Liver (tissue), 9 donors: ENCODE measurements around the gene FAXDC2. TPM values are rescaled to one million over a fixed set of nuclear protein-coding genes. Genes with fewer than 3 reads are reported as not detected.
A peak's percentile ranks its signal among the peaks of the same experiment; 100 is the strongest.

Source experiments
- DNase-seq: peaks from one replicate; pipeline ENCODE4 v3.0.0-alpha.2; 2017; ENCODE audit warnings: low spot score
- H3K27ac ChIP-seq, 2 donors: one replicate each; pipeline ENCODE4 v1.7.0; 2013; ENCODE audit warnings: inconsistent platforms in 2 of 2, low read length in 2 of 2, control low read depth in 1 of 2, low read depth in 1 of 2, mild to moderate bottlenecking in 1 of 2
- H3K27me3 ChIP-seq, 4 donors: one replicate each; pipeline versions ENCODE4 v1.6.1 to v1.7.0; 2013; ENCODE audit warnings: low read length in 3 of 4, inconsistent platforms in 1 of 4, mild to moderate bottlenecking in 1 of 4, moderate library complexity in 1 of 4; ENCODE audit not compliant: control insufficient read depth in 4 of 4, insufficient read depth in 4 of 4
- H3K36me3 ChIP-seq, 4 donors: one replicate each; pipeline versions ENCODE4 v1.6.1 to v1.7.0; 2013; ENCODE audit warnings: low read length in 3 of 4, mild to moderate bottlenecking in 3 of 4, low read depth in 1 of 4, moderate library complexity in 1 of 4; ENCODE audit not compliant: control insufficient read depth in 4 of 4, insufficient read depth in 3 of 4
- H3K4me1 ChIP-seq, 4 donors: one replicate each; pipeline versions ENCODE4 v1.6.1 to v1.7.0; 2013; ENCODE audit warnings: low read length in 3 of 4, mild to moderate bottlenecking in 3 of 4, moderate library complexity in 1 of 4; ENCODE audit not compliant: control insufficient read depth in 4 of 4, insufficient read depth in 4 of 4
- H3K4me3 ChIP-seq, 3 donors: one replicate each; pipeline versions ENCODE4 v1.6.1 to v1.7.0; 2013; ENCODE audit warnings: low read length in 3 of 3, control low read depth in 1 of 3, low read depth in 1 of 3, mild to moderate bottlenecking in 1 of 3
- H3K9ac ChIP-seq, 2 donors: one replicate each; pipeline ENCODE4 v1.7.0; 2013; ENCODE audit warnings: low read length in 2 of 2, mild to moderate bottlenecking in 2 of 2, moderate library complexity in 2 of 2, control low read depth in 1 of 2, low read depth in 1 of 2
- H3K9me3 ChIP-seq, 4 donors: one replicate each; pipeline versions ENCODE4 v1.6.1 to v1.7.0; 2013; ENCODE audit warnings: low read length in 3 of 4; ENCODE audit not compliant: control insufficient read depth in 4 of 4
- EGR1 ChIP-seq, 2 donors: IDR thresholded peaks; 2 replicates each; pipeline ENCODE4 v1.6.1; 2016 to 2018; ENCODE audit warnings: antibody characterized with exemption in 2 of 2, low read depth in 2 of 2
- FOXA1 ChIP-seq: IDR thresholded peaks from 2 replicates; pipeline ENCODE4 v1.6.1; 2016; ENCODE audit warnings: antibody characterized with exemption
- FOXA2 ChIP-seq: IDR thresholded peaks from 2 replicates; pipeline ENCODE4 v1.6.1; 2016; ENCODE audit warnings: antibody characterized with exemption
- GABPA ChIP-seq, 2 donors: IDR thresholded peaks in 1 of 2; conservative IDR thresholded peaks in 1 of 2; 2 replicates each; pipeline ENCODE4 v1.6.1; 2016; ENCODE audit warnings: antibody characterized with exemption in 2 of 2, mild to moderate bottlenecking in 1 of 2, moderate library complexity in 1 of 2
- HNF4A ChIP-seq, 2 donors: conservative IDR thresholded peaks; 2 replicates each; pipeline ENCODE4 v1.6.1; 2016; ENCODE audit warnings: antibody characterized with exemption in 2 of 2, mild to moderate bottlenecking in 2 of 2
- HNF4G ChIP-seq: IDR thresholded peaks from 2 replicates; pipeline ENCODE4 v1.6.1; 2016; ENCODE audit warnings: antibody characterized with exemption
- JUND ChIP-seq, 2 donors: IDR thresholded peaks; 2 replicates each; pipeline ENCODE4 v1.6.1; 2016; ENCODE audit warnings: antibody characterized with exemption in 2 of 2
- MAX ChIP-seq: IDR thresholded peaks from 2 replicates; pipeline ENCODE4 v1.6.1; 2016; ENCODE audit warnings: antibody characterized with exemption
- NR2F2 ChIP-seq: IDR thresholded peaks from 2 replicates; pipeline ENCODE4 v1.6.1; 2016; ENCODE audit warnings: antibody characterized with exemption
- RAD21 ChIP-seq, 2 donors: IDR thresholded peaks; 2 replicates each; pipeline ENCODE4 v1.6.1; 2016; ENCODE audit warnings: antibody characterized with exemption in 2 of 2, mild to moderate bottlenecking in 2 of 2
- RXRA ChIP-seq, 2 donors: IDR thresholded peaks; 2 replicates each; pipeline ENCODE4 v1.6.1; 2017 to 2018; ENCODE audit warnings: antibody characterized with exemption in 2 of 2, mild to moderate bottlenecking in 1 of 2
- SP1 ChIP-seq: IDR thresholded peaks from 2 replicates; pipeline ENCODE4 v1.6.1; 2018; ENCODE audit warnings: antibody characterized with exemption, mild to moderate bottlenecking
- TAF1 ChIP-seq: conservative IDR thresholded peaks from 2 replicates; pipeline ENCODE4 v1.6.1; 2016; ENCODE audit warnings: antibody characterized with exemption, mild to moderate bottlenecking
- YY1 ChIP-seq: IDR thresholded peaks from 2 replicates; pipeline ENCODE4 v1.6.1; 2016; ENCODE audit warnings: antibody characterized with exemption, mild to moderate bottlenecking
- ZBTB33 ChIP-seq: IDR thresholded peaks from 2 replicates; pipeline ENCODE4 v1.6.1; 2016; ENCODE audit warnings: antibody characterized with exemption
- WGBS: extraction: QIAGEN DNeasy Blood & Tissue Kit; methylation state at CpG from one replicate; pipeline ENCODE4 v1.1.7; 2013; 5-methylcytosine and 5-hydroxymethylcytosine counted together
- polyA plus RNA-seq, 2 donors: library from polyadenylated mRNA; stranded (reverse) in 1 of 2; unstranded in 1 of 2; fragments of 200-250 nt in 1 of 2; fragments of >200 nt in 1 of 2; fragmentation: Nextera tagmentation in 1 of 2; extraction: Ambion mirVana in 1 of 2; gene quantifications; one replicate each; pipeline versions ENCODE4 v1.2.1 to v1.2.3, GENCODE V29; 2013 to 2015
- total RNA-seq, 2 donors: library from RNA; depleted of rRNA; stranded (reverse); fragments of >200 nt; gene quantifications; one replicate each; pipeline ENCODE4 v1.2.3, GENCODE V29; 2014
- TF ChIP-seq, protein P1 (sequence below): fragments of 150-350 bp; IDR thresholded peaks from 2 replicates; pipeline ENCODE4 v1.5.1; 2017; ENCODE audit warnings: improper control_type of control experiment, low read depth, low read length; ENCODE audit not compliant: missing input control
- TF ChIP-seq, protein P2 (sequence below): IDR thresholded peaks from 2 replicates; pipeline ENCODE4 v1.6.1; 2016; ENCODE audit warnings: antibody characterized with exemption
- TF ChIP-seq, protein P3 (sequence below): IDR thresholded peaks from 2 replicates; pipeline ENCODE4 v1.6.1; 2016; ENCODE audit warnings: antibody characterized with exemption, mild to moderate bottlenecking
- donor health status: healthy.
- donor health status: healthy.
- donor health status: healthy.
- donor health status: healthy.
- donor health status: healthy.

The FAXDC2 gene
- total and polyA plus RNA-seq, 4 donors = 27.5 to 110 (median 64.5) TPM

DNA sequence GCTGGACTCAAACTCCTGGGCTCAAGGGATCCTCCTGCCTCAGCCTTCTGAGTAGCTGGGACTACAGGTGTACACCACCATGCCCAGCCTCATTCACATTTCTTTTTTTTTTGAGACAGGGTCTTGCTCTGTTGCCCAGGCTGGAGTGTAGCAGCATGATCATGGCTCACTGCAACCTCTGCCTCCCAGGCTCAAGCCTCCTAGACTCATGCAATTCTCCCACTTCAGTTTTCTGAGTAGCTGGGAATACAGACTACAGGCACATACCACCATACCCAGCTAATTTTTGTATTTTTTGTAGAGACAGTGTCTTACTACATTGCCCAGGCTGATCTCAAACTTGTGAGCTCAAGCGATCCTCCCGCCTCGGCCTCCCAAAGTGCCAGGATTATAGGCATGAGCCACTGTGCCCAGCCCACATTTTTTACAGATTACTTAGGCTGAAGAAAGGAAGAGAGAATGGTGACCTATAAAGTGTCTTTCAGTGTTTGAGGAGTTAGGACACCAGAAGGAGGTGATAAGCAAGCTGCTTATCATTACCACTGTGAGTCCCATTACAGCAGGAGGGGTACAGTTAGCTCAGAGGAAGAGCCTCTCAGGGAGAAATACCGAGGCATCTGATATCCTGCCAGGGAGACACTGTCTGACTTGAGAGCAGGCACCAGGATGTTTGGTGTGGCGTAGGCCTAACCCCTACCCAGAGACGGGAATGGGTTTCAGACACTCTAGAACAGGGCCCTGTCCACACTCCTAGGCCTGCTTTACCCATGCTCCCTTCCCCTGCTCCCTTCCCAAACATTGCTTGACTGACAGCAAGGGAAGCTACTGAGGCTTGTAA lies 9.7 kb downstream of the FAXDC2 start:
- no peaks in the 10 kb centered on the region for H3K27me3 ChIP-seq
- peak; percentile 60 for DNase-seq
- no peaks in the 10 kb centered on the region for H3K9me3 ChIP-seq
- TF ChIP-seq EGR1 (IDR thresholded peaks at IDR 0.05; ENCODE audit: low read depth in 2 of 2) = no peak
- TF ChIP-seq FOXA2 = no peak
- TF ChIP-seq HNF4A (conservative IDR thresholded peaks at IDR 0.05) = no peak
- TF ChIP-seq HNF4G = no peak
- no peak for TF ChIP-seq ZBTB33
- TF ChIP-seq TAF1 = no peak
- TF ChIP-seq NR2F2 = no peak
- no peak for TF ChIP-seq RXRA (IDR thresholded peaks at IDR 0.05)
- no peak for TF ChIP-seq YY1
- no peak for TF ChIP-seq FOXA1
- TF ChIP-seq GABPA (IDR thresholded peaks at IDR 0.05 in 1 of 2, conservative IDR thresholded peaks at IDR 0.05 in 1 of 2) = no peak
- TF ChIP-seq RAD21 (IDR thresholded peaks at IDR 0.05) = no peak
- no peak for TF ChIP-seq SP1
- TF ChIP-seq, protein P1, sequence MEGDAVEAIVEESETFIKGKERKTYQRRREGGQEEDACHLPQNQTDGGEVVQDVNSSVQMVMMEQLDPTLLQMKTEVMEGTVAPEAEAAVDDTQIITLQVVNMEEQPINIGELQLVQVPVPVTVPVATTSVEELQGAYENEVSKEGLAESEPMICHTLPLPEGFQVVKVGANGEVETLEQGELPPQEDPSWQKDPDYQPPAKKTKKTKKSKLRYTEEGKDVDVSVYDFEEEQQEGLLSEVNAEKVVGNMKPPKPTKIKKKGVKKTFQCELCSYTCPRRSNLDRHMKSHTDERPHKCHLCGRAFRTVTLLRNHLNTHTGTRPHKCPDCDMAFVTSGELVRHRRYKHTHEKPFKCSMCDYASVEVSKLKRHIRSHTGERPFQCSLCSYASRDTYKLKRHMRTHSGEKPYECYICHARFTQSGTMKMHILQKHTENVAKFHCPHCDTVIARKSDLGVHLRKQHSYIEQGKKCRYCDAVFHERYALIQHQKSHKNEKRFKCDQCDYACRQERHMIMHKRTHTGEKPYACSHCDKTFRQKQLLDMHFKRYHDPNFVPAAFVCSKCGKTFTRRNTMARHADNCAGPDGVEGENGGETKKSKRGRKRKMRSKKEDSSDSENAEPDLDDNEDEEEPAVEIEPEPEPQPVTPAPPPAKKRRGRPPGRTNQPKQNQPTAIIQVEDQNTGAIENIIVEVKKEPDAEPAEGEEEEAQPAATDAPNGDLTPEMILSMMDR = no peak
- TF ChIP-seq, protein P2, sequence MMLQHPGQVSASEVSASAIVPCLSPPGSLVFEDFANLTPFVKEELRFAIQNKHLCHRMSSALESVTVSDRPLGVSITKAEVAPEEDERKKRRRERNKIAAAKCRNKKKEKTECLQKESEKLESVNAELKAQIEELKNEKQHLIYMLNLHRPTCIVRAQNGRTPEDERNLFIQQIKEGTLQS = no peak
- TF ChIP-seq JUND (IDR thresholded peaks at IDR 0.05) = no peak
- TF ChIP-seq, protein P3, sequence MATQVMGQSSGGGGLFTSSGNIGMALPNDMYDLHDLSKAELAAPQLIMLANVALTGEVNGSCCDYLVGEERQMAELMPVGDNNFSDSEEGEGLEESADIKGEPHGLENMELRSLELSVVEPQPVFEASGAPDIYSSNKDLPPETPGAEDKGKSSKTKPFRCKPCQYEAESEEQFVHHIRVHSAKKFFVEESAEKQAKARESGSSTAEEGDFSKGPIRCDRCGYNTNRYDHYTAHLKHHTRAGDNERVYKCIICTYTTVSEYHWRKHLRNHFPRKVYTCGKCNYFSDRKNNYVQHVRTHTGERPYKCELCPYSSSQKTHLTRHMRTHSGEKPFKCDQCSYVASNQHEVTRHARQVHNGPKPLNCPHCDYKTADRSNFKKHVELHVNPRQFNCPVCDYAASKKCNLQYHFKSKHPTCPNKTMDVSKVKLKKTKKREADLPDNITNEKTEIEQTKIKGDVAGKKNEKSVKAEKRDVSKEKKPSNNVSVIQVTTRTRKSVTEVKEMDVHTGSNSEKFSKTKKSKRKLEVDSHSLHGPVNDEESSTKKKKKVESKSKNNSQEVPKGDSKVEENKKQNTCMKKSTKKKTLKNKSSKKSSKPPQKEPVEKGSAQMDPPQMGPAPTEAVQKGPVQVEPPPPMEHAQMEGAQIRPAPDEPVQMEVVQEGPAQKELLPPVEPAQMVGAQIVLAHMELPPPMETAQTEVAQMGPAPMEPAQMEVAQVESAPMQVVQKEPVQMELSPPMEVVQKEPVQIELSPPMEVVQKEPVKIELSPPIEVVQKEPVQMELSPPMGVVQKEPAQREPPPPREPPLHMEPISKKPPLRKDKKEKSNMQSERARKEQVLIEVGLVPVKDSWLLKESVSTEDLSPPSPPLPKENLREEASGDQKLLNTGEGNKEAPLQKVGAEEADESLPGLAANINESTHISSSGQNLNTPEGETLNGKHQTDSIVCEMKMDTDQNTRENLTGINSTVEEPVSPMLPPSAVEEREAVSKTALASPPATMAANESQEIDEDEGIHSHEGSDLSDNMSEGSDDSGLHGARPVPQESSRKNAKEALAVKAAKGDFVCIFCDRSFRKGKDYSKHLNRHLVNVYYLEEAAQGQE = no peak
- no peak for TF ChIP-seq MAX
- H3K4me3 ChIP-seq = no peak overlapping the region
- 81% methylated on average over 6 of the region's 6 CpGs for WGBS
- peaks cover 10 to 28% (median 16%) of the 10 kb centered on the region in 4 donors for H3K4me1 ChIP-seq
- H3K36me3 ChIP-seq = no peaks in the 10 kb centered on the region
- no peak overlapping the region for H3K9ac ChIP-seq
- H3K27ac ChIP-seq = no peak overlapping the region
